ENCODE data around the gene RHOV.

GRCh38 chr15:40918146-40918798 is 44.2 kb upstream of the RHOV start:
- TF ChIP-seq, protein P1, sequence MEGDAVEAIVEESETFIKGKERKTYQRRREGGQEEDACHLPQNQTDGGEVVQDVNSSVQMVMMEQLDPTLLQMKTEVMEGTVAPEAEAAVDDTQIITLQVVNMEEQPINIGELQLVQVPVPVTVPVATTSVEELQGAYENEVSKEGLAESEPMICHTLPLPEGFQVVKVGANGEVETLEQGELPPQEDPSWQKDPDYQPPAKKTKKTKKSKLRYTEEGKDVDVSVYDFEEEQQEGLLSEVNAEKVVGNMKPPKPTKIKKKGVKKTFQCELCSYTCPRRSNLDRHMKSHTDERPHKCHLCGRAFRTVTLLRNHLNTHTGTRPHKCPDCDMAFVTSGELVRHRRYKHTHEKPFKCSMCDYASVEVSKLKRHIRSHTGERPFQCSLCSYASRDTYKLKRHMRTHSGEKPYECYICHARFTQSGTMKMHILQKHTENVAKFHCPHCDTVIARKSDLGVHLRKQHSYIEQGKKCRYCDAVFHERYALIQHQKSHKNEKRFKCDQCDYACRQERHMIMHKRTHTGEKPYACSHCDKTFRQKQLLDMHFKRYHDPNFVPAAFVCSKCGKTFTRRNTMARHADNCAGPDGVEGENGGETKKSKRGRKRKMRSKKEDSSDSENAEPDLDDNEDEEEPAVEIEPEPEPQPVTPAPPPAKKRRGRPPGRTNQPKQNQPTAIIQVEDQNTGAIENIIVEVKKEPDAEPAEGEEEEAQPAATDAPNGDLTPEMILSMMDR (IDR thresholded peaks at IDR 0.05), result no peak
- no peak for TF ChIP-seq POLR2A (IDR thresholded peaks at IDR 0.05)

Data from stomach (tissue), 4 donors.